GM20000 (cell line): ENCODE data around the gene OBSCN.

ENCODE experiments used
- DNase-seq: peaks from one replicate; pipeline ENCODE4 v3.0.0; 2012; ENCODE audit warnings: low spot score
- TF ChIP-seq, protein P1 (sequence below): IDR thresholded peaks from 2 replicates; pipeline ENCODE4 v1.5.1; 2012; ENCODE audit warnings: mild to moderate bottlenecking, control low read depth; ENCODE audit errors: extremely low read depth, missing control alignments

OBSCN gene

DNA sequence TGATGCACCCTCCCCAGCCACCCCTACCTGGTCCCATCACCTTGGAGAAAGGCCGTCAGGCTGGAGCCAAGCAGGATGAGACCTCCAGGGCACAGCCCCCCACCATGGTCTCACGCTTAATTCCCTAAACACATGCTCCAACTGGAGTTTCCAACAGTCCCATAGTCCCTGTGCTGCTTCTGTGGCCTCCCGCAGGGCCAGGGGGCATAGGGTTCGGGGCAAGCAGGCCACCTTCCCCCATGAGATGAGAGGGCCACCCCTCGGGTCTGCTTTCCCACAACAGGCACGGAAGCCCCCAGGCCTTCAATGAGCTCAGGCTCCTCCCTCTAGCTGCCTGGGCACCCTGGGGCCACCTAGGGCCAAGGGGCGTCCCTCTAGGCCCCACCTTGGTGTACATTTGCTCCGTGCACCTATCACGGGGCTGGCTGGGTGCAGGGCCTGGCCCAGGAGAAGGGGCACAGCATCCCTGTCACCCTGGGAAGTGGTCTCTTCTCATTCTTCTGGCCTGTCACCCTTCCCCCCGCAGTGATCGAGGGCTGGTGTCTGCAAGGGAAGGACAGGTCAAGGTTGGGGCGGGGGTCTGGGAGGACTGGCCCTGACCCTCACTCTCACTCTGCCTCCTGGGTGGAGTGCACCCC lies 156.3 kb downstream of the OBSCN start:
- TF ChIP-seq, protein P1, sequence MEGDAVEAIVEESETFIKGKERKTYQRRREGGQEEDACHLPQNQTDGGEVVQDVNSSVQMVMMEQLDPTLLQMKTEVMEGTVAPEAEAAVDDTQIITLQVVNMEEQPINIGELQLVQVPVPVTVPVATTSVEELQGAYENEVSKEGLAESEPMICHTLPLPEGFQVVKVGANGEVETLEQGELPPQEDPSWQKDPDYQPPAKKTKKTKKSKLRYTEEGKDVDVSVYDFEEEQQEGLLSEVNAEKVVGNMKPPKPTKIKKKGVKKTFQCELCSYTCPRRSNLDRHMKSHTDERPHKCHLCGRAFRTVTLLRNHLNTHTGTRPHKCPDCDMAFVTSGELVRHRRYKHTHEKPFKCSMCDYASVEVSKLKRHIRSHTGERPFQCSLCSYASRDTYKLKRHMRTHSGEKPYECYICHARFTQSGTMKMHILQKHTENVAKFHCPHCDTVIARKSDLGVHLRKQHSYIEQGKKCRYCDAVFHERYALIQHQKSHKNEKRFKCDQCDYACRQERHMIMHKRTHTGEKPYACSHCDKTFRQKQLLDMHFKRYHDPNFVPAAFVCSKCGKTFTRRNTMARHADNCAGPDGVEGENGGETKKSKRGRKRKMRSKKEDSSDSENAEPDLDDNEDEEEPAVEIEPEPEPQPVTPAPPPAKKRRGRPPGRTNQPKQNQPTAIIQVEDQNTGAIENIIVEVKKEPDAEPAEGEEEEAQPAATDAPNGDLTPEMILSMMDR = no peak
- no peak for DNase-seq

DNA sequence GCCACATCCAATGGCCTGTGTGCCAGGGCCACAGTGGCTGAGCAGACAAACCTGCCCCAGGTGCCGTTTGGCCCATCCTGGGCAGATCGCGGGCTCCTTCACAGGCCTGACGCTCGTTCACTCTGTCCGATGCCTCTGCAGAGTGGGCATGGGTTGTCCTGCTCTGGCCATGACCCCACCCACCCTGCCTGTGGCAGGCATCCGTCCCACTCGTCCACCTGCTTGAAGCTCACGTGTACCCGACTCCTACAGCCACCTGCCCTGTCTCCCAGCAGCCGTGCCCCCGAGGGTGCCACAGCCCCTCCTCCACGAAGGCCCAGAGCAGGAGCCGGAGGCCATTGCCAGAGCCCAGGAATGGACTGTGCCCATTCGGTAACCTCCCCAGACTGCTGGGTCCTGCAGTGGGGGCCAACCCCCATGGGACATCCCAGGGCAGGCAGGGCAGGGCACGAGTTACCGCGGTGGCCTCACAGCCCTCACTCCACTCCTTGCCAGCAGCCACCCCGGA lies 156.9 kb downstream of the OBSCN start:
- no peak for DNase-seq
- TF ChIP-seq, protein P1 = no peak

DNA sequence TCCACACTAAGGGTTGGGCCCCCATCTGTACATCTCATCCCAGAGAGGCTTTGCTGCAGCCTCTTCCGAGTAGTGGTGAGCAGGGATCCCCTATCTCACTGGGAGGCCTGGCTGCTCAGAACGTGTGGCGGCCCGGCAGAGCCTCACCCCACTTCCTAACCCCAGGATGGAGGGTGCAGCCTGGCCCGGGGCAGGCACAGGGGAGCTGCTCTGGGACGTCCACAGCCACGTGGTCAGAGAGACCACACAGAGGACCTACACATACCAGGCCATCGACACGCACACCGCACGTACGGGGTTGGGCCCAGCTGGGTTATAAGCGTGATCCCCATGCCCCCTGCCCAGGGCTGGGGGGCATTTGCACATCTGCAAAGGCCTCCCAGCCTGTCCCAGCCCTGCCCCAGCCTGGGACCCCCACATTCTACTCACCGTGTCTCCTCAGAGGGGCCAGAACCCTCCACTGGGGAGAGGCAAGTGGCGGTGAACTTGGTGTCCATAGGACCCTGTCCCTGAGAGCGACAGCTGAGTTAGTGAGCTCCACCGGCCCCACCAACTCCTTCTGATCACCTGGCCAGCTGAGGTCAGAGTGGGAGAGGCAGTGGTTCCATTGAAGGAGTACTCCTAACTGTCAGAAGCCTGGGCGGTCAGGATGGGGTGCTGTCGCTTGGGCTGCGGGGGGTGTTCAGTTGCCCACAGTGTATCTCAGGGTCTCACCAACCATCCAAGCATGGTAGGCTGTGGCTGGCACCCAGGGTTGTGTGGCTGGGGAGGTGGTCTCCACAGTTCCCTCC lies 157.6 kb downstream of the OBSCN start:
- TF ChIP-seq, protein P1 = no peak
- no peak for DNase-seq

DNA sequence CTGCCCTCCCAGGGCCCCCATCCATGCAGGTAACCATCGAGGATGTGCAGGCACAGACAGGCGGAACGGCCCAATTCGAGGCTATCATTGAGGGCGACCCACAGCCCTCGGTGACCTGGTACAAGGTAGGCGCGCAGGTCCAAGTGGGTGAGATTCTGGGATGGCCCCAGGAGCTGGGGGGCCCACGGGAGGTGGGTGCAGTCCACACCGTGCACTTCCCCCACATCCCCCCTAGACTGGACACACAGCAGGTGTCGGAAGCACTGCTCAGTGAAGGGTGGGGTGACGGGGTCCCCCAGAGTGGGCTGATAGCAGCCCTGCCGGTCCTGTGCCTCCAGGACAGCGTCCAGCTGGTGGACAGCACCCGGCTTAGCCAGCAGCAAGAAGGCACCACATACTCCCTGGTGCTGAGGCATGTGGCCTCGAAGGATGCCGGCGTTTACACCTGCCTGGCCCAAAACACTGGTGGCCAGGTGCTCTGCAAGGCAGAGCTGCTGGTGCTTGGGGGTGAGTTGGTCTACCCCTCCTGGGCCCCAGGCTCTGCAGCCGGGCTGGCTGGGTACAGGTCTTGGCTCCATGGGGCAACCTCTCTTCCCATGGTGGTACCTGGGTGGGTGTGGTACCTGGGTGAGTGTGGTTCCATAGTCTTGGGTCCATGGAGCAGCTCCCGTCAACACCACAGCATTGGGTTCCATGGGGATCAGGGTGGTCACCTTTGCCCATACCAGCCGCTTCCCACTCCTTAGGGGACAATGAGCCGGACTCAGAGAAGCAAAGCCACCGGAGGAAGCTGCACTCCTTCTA lies 158.4 kb downstream of the OBSCN start:
- TF ChIP-seq, protein P1 = no peak
- no peak for DNase-seq

DNA sequence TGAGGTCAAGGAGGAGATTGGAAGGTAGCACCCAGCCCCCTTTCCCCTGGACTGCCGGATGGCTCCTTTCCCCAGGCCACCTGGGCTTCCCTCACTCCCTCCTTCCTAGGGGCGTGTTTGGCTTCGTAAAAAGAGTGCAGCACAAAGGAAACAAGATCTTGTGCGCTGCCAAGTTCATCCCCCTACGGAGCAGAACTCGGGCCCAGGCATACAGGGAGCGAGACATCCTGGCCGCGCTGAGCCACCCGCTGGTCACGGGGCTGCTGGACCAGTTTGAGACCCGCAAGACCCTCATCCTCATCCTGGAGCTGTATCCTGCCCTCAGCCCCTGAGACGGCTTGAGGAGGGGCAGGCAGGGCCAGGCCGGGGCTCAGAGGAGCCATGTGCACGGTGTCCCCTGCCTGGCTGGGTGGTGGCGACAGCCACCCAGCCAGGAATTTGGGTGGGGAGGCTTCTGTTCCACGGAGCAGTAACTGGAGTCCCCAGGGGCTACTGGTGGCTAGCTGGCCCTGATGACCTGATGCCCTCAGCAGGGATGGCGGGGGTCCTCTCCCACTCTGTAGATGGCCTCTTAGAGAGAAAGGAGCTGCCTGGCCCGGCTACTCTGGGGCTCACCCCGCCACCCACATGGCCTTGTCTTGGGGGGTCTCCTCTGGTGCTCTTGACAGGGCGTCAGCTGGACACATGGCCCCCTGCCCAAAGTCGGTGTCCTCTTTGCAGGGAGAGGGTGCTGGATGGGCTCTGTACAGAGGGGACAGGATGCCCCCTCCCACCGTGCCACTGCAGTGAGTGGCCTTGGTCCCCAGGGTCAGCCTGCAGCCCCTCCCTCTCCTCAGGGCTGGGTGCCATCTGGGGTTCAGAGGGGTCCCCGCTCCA lies 159.3 kb downstream of the OBSCN start:
- DNase-seq = no peak
- TF ChIP-seq, protein P1 = no peak

DNA sequence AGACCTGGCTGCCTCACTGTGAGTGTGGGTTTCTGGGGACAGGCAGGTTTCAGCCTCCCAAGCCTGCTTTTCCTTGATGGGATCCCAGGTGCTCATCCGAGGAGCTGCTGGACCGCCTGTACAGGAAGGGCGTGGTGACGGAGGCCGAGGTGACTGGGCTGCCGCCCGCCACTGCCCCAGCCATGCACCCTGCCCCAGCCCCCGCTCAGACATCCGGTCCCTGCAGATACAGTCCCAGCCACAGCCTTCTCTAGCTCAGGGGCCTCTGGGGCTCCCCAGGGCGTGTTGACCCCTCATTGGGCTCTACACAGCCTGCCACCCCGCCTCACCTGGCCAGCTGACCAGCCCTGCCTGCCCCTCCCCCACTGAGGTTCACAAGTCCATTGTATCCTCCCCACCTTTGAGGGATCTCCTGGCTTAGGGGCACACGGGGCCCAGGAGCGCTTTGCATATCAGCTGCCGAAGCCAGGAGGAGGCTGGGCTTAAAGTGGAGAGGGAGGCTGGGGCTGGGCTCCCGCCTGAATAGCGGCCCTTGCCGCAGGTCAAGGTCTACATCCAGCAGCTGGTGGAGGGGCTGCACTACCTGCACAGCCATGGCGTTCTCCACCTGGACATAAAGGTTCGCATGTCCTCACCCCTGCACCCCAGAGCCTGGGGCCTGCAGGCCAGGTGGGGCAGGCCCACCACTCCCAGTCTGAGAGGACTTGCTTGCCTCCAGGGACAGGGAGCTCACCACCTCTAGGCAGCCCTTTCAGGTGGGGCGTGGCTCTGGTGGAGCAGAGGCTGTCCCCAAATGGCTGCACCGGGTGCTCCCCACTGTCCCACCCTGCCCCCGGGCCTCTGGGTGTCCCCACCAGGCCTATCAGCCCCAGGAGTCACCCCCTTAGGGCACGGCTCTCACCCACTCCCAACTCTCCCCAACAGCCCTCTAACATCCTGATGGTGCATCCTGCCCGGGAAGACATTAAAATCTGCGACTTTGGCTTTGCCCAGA lies 160.3 kb downstream of the OBSCN start:
- TF ChIP-seq, protein P1 = no peak
- no peak for DNase-seq
